Endothelial cell of umbilical vein (primary cell): ENCODE results near the gene SOX10. TPM values are rescaled to one million over a fixed set of nuclear protein-coding genes. Genes with fewer than 3 reads are reported as not detected.

Experiments used
- BruUV-seq: library from RNA; stranded (reverse); fragments of 400-500 nt; replicated peaks from 2 replicates; lab custom pipeline; 2021; lab: Mats Ljungman, UMichigan
- CTCF ChIA-PET: fragments of 300-600, 350-600 bp; sonication (Branson Sonifier 250); formaldehyde crosslinking; loops from one replicate; lab custom pipeline; 2021; ENCODE audit warnings: antibody characterized with exemption, inconsistent platforms; lab: Charles Lee
- POLR2A ChIA-PET: fragments of 300-600, 350-600 bp; sonication (Branson Sonifier 250); formaldehyde crosslinking; loops from one replicate; lab custom pipeline; 2021; ENCODE audit warnings: antibody characterized with exemption, inconsistent platforms; lab: Charles Lee
- DNase-seq: peaks from one replicate; pipeline ENCODE4 v3.0.0-alpha.2; 2011; ENCODE audit warnings: low read depth, low spot score
- FAIRE-seq: peaks from 2 replicates; lab custom pipeline; 2011; peaks lifted over from hg19 to GRCh38; lab: Jason Lieb, UNC
- H2AFZ ChIP-seq: 2 replicates; pipeline ENCODE4 v1.6.0; 2012; ENCODE audit warnings: low read depth, low read length, control low read depth, inconsistent platforms
- H3K27ac ChIP-seq: 2 replicates; pipeline ENCODE4 v1.5.1; 2011; ENCODE audit warnings: low read depth, mild to moderate bottlenecking, control low read depth, low read length, moderate library complexity; ENCODE audit not compliant: insufficient read depth
- H3K27me3 ChIP-seq, 2 experiments: 2 replicates each; pipeline versions ENCODE4 v1.6.0 to v1.6.1; 2011; ENCODE audit warnings: low read length in 2 of 2, mixed read lengths in 1 of 2; ENCODE audit not compliant: control insufficient read depth in 2 of 2, insufficient read depth in 2 of 2
- H3K36me3 ChIP-seq, 2 experiments: 2 replicates in 1 of 2; 3 replicates in 1 of 2; pipeline ENCODE4 v1.5.1; 2011; ENCODE audit warnings: low read length in 2 of 2, mild to moderate bottlenecking in 1 of 2, moderate library complexity in 1 of 2; ENCODE audit not compliant: control insufficient read depth in 2 of 2, insufficient read depth in 2 of 2; ENCODE audit errors: extremely low read depth in 1 of 2
- H3K4me1 ChIP-seq: 3 replicates; pipeline ENCODE4 v1.5.1; 2011; ENCODE audit warnings: mild to moderate bottlenecking, low read length; ENCODE audit not compliant: control insufficient read depth, insufficient read depth; ENCODE audit errors: extremely low read depth
- H3K4me2 ChIP-seq: 2 replicates; pipeline ENCODE4 v1.6.1; 2011; ENCODE audit warnings: low read length, control low read depth, mixed read lengths; ENCODE audit not compliant: insufficient read depth
- H3K4me3 ChIP-seq, 3 experiments: fragments of 200-600 bp in 1 of 3; sonication (generic), shearing (Covaris generic) in 1 of 3; replicated peaks in 1 of 3; 2 replicates each; pipeline ENCODE4 v1.5.1; 2011 to 2016; ENCODE audit warnings: control low read depth in 3 of 3, low read length in 3 of 3, mild to moderate bottlenecking in 2 of 3, inconsistent platforms in 1 of 3, low read depth in 1 of 3, moderate library complexity in 1 of 3; ENCODE audit not compliant: insufficient read depth in 1 of 3
- H3K79me2 ChIP-seq: 2 replicates; pipeline ENCODE4 v1.6.0; 2012; ENCODE audit warnings: low read length, inconsistent platforms; ENCODE audit not compliant: control insufficient read depth, insufficient read depth
- H3K9ac ChIP-seq: replicated peaks from 2 replicates; pipeline ENCODE3; 2011; ENCODE audit warnings: low read length, control low read depth; ENCODE audit not compliant: insufficient read depth; ENCODE audit errors: extremely low read depth
- H3K9me1 ChIP-seq: replicated peaks from 3 replicates; pipeline ENCODE4 v1.6.0; 2011; ENCODE audit warnings: mild to moderate bottlenecking, low read length; ENCODE audit not compliant: control insufficient read depth, insufficient read depth; ENCODE audit errors: extremely low read depth
- H3K9me3 ChIP-seq: replicated peaks from 2 replicates; pipeline ENCODE4 v1.5.1; 2012; ENCODE audit warnings: low read length, inconsistent platforms; ENCODE audit not compliant: control insufficient read depth, insufficient read depth
- H4K20me1 ChIP-seq: replicated peaks from 2 replicates; pipeline ENCODE3; 2011; ENCODE audit warnings: mild to moderate bottlenecking, low read length; ENCODE audit not compliant: control insufficient read depth, insufficient read depth; ENCODE audit errors: extremely low read depth
- POLR2AphosphoS5 ChIP-seq: IDR thresholded peaks from 2 replicates; pipeline ENCODE4 v1.6.1; 2012; ENCODE audit warnings: low read depth, mild to moderate bottlenecking, control low read depth, low read length, moderate library complexity; ENCODE audit not compliant: insufficient read depth
- dilution Hi-C: fragments of 300-500 bp; cut with MboI; formaldehyde crosslinking; loops from one replicate; pipeline ENCODE4 v1.15.0; 2019; ENCODE audit warnings: low sequenced_read_pairs; ENCODE audit not compliant: extremely low pct_ligation_motif_present
- intact Hi-C: fragments of 100-400 bp; cut with micrococcal nuclease; formaldehyde crosslinking; loops from one replicate; pipeline ENCODE4 v1.10.0; 2022
- polyA plus RNA-seq, 4 experiments: library from polyadenylated mRNA; depleted of rRNA in 3 of 4; stranded (reverse) in 3 of 4; unstranded in 1 of 4; fragments of >200 nt; gene quantifications; 2 replicates each; pipeline versions ENCODE4 v1.2.1 to v1.2.3, GENCODE V29; 2011 to 2012; ENCODE audit warnings: missing spikeins in 1 of 4
- total RNA-seq: library from RNA; stranded (reverse); gene quantifications from 2 replicates; pipeline ENCODE4 v1.2.3, GENCODE V29; 2021
- TF ChIP-seq, protein P1 (sequence below), 2 donors: IDR thresholded peaks; 1 replicate in 1 of 2; 2 replicates in 1 of 2; pipeline ENCODE4 v1.5.1; 2011; ENCODE audit warnings: low read length in 2 of 2, mild to moderate bottlenecking in 2 of 2, moderate library complexity in 2 of 2, control low read depth in 1 of 2, inconsistent platforms in 1 of 2, low read depth in 1 of 2; ENCODE audit not compliant: insufficient read depth in 1 of 2; ENCODE audit errors: extremely low read depth in 1 of 2

SOX10 gene
- total and polyA plus RNA-seq, 2 donors (not counting 3 experiments of a cell fraction or from before 2014, with no cell fraction given) = not detected

GRCh38 chr22:38017272-38017920, 33.0 kb upstream of the SOX10 start:
- TF ChIP-seq POLR2AphosphoS5 = no peak
- TF ChIP-seq, protein P1, sequence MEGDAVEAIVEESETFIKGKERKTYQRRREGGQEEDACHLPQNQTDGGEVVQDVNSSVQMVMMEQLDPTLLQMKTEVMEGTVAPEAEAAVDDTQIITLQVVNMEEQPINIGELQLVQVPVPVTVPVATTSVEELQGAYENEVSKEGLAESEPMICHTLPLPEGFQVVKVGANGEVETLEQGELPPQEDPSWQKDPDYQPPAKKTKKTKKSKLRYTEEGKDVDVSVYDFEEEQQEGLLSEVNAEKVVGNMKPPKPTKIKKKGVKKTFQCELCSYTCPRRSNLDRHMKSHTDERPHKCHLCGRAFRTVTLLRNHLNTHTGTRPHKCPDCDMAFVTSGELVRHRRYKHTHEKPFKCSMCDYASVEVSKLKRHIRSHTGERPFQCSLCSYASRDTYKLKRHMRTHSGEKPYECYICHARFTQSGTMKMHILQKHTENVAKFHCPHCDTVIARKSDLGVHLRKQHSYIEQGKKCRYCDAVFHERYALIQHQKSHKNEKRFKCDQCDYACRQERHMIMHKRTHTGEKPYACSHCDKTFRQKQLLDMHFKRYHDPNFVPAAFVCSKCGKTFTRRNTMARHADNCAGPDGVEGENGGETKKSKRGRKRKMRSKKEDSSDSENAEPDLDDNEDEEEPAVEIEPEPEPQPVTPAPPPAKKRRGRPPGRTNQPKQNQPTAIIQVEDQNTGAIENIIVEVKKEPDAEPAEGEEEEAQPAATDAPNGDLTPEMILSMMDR (IDR thresholded peaks at IDR 0.05; ENCODE audit: extremely low read depth in 1 of 2, insufficient read depth in 1 of 2, low read depth in 1 of 2, low read length in 2 of 2) = peak in 1 of 2 donors; percentile 2
- dilution Hi-C loops (no loop called here), intact Hi-C loops (no loop called here)
- peak; percentile 37 for DNase-seq
- BruUV-seq = no TSS peak
- H3K4me2 ChIP-seq = no peak overlapping the region
- no peak overlapping the region for H3K9ac ChIP-seq
- CTCF ChIA-PET = interaction anchor here (1.4 kb wide), 1 partner anchor 35 kb away, joined by 10 read pairs; no protein-coding TSS in a partner anchor
- POLR2A ChIA-PET = interaction anchor here (0.5 kb wide), 1 partner anchor 72 kb away, joined by 3 read pairs; no protein-coding TSS in a partner anchor
- H3K36me3 ChIP-seq = no peaks in the 10 kb centered on the region
- no peaks in the 10 kb centered on the region for H3K9me3 ChIP-seq
- H3K27me3 ChIP-seq = no peaks in the 10 kb centered on the region
- no peak overlapping the region for H2AFZ ChIP-seq
- no peak overlapping the region for H3K27ac ChIP-seq
- H4K20me1 ChIP-seq = no peaks in the 10 kb centered on the region
- FAIRE-seq = no peak
- H3K4me3 ChIP-seq = no peak overlapping the region
- no peaks in the 10 kb centered on the region for H3K79me2 ChIP-seq
- H3K4me1 ChIP-seq = peaks cover 11% of the 10 kb centered on the region
- no peaks in the 10 kb centered on the region for H3K9me1 ChIP-seq
